ENCODE measurements around the gene PARD6A. TPM values are rescaled to one million over a fixed set of nuclear protein-coding genes. Genes with fewer than 3 reads are reported as not detected.

PARD6A gene
- total RNA-seq, 1 donor from 2014 or later, result 2.2 TPM

- no peak for DNase-seq
Measured at GRCh38 chr16:67653789-67654402, 6.9 kb upstream of the PARD6A start.

DNA sequence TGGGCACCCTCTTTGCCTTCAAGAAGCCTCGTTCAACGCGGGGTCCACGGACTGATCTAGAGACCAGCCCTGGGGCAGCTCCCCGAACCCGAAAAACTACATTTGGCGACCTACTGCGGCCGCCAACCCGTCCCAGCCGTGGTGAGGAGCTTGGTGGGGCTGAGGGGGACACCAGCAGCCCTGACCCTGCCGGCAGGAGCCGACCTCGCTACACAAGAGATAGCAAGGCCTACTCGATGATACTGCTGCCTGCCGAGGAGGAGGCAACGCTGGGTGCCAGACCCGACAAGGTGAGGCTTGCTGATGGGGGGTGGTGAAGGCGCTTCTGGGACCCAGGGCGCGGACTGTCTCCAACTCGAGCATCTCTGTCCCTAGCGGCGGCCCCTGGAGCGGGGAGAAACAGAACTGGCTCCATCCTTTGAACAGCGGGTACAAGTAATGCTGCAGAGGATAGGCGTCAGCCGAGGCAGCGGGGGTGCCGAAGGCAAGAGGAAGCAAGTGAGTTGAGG, 6.3 kb upstream of the PARD6A start:
- DNase-seq, result no peak

DNA sequence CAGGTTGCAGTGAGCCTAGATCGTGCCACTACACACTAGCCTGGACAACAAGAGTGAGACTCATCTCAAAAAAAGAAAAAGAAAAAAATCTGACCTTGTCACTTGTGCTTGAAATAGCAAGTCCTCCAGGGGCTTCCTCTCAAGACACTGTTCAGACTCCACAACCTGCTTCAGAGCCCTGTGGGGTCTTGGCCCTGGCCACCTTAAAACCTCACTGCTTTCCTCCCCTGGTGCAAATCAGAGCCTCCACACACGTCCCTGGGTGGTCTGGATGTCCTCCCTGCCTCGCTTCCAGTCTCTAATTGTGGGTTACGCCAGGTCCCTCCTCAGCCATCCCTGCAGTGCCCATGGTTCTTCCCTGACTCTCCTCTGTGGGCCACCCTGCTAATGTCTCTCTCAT, 5.4 kb upstream of the PARD6A start:
- DNase-seq, result no peak

GRCh38 chr16:67656344-67657016, 4.3 kb upstream of the PARD6A start:
- DNase-seq, result no peak

DNA sequence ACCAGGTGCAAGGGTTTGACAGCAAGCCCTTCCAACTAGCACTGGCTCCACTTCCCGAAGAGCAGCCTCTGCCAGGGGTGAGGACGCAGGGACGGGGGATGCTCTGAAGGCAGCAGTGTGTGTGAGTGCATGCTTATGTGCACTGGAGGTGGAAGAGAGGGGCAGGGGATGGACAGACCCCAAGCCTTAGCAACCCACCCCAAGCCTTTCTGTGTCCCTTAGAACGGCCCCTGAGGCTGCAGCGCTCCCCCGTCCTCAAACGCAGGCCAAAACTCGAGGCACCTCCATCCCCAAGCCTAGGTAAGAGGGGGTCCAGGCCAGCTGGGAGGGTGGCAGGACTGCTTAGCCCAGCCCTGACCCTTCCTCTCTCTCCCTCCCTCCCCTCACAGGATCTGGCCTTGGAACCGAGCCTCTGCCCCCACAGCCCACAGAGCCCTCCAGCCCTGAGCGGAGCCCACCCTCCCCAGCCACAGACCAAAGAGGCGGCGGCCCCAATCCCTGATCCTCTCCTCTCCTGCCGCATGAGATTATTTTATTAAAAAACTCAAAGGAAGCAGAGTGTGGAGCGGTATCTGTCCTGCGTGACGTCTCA, 3.6 kb upstream of the PARD6A start:
- DNase-seq, result no peak

GRCh38 chr16:67657751-67658518, 2.8 kb upstream of the PARD6A start:
- DNase-seq, result no peak

- no peak for DNase-seq
Measured at GRCh38 chr16:67658849-67659674, 1.7 kb upstream of the PARD6A start.

- peak; percentile 97 for DNase-seq
Measured at GRCh38 chr16:67659675-67660563, 841 bp upstream of the PARD6A start, which contains the start of gene ACD. ACD (minus strand) TSS chr16:67660260; CDS start chr16:67660220, 40 bp downstream.

DNA sequence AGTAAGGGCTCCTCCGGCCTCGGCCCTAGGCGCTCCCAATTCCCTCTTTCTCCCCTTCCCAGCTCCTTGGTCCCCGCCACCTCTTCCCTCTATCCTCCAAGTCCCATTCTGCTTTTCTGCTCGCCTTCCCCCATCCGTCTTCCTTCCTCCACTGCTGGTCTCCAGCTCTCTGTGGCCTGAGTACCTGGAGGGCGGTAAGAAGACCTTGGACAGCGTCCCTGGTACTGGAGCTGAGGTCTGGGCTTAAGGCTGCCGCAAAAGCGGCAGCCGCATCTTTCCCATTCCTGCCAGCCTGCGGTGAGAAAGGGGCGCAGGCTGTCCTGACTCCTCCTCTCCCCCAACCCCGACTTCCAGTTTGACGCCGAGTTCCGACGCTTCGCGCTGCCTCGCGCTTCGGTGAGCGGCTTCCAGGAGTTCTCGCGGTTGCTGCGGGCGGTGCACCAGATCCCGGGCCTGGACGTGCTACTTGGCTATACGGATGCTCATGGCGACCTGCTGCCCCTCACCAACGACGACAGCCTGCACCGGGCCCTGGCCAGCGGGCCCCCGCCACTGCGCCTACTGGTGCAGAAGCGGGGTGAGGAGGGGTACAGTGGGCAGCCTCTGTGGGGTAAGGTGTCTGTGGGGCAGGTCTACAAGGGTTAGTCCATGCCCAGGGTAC, 471 bp downstream of the PARD6A start:
- peak; percentile 60 for DNase-seq

DNA sequence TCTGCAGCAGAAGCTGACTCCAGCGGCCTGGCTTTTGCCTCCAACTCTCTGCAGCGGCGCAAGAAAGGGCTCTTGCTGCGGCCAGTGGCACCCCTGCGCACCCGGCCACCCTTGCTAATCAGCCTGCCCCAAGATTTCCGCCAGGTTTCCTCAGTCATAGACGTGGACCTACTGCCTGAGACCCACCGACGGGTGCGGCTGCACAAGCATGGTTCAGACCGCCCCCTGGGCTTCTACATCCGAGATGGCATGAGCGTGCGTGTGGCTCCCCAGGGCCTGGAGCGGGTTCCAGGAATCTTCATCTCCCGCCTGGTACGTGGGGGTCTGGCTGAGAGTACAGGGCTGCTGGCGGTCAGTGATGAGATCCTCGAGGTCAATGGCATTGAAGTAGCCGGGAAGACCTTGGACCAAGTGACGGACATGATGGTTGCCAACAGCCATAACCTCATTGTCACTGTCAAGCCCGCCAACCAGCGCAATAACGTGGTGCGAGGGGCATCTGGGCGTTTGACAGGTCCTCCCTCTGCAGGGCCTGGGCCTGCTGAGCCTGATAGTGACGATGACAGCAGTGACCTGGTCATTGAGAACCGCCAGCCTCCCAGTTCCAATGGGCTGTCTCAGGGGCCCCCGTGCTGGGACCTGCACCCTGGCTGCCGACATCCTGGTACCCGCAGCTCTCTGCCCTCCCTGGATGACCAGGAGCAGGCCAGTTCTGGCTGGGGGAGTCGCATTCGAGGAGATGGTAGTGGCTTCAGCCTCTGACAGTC, 1.3 kb downstream of the PARD6A start:
- no peak for DNase-seq

GRCh38 chr16:67662653-67663010, 1.9 kb downstream of the PARD6A start:
- DNase-seq, result no peak

DNA sequence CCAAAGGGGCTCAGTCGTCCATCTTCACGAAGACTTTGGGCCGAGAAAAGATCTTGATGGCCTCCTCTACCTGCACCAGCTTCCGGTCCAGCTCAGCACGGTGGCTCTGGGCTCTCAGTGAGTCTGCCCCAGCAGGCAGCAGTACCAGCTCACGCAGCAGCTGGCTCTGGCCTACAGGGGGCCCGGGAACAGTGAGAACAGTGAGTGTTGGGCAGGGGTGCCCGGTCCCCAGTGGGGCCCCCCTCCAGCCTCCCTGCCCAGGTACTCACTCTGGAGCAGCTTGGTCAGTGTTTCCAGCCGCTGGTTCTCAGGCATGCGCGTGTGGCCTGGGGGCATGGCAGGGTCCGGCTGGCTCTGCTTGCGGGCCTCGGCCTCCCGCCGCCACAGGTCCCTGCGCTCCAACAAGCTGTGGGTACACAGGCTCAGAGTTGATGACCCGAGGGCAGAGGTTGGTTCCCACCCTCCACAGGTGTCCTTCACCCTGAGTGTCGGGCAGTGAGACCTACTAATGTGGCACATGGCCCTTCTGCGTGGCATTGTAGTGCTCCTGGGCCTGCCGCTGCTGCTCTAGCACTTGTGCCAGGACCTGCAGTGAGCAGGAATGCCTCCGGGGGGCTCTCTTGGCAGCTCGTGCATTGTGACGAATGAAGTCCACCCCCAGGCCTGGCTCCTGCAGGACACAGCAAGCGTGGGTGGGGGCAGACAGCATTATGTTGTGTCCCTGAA, 2.6 kb downstream of the PARD6A start:
- DNase-seq, result no peak

DNA sequence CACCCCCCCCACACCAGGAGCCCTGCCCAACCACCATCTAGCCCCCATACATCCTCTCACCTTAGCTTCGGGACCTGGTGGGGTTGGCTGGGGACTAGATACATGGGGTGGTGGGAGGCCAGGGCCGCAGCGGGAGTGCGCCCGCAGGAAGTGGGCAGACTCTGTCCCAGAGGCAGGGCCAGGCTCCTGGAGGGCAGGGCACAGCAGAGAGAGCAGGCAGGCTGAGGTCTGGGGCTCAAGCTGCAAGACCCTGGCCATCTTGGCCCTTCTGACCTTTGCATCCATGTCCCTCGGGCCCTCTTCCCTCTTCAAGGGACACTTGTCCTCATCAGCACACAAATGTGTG, 3.1 kb downstream of the PARD6A start:
- no peak for DNase-seq

DNA sequence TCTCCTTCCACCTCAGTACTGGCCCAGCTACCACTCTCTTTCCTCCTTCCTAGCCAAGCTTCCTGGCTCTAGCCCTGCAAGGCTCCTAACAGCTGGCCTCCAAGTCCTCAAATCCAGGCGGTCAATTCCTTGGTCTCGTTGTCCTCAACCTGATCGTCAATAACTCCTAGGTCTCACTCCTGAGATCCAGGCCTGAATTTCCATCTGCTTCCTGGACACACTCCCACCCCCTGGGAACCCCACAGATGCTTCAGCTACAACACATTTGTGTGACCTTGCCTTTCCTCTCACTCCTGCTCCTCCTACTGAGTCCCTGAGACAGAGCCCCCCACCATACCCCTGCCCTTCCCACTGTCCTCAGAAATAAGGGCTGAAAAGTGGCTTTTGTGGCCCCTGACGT, 3.5 kb downstream of the PARD6A start:
- DNase-seq, result no peak

DNA sequence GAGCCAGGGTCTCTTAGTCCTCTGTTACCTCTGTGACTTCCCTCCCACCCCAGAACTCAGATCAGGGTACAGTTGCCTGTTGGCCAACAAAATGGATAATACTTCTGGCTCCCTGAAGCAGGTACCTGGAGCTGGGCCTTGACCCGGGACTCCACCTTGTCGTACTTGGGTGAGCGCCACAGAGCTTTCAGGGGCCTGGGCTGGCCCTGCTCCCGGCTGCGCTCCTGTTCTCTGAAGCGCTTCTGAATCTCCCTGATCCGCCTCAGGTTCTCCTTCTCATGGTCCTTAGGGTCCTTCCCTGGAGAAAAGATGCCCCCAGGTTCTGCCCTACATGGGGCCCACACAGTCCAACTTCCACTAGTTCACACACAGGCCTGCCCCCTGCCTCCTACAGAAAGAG, 4.1 kb downstream of the PARD6A start:
- DNase-seq, result no peak

GRCh38 chr16:67665598-67665997, 4.8 kb downstream of the PARD6A start:
- DNase-seq, result no peak

GRCh38 chr16:67666032-67666551, 5.3 kb downstream of the PARD6A start:
- no peak for DNase-seq
